ENCODE data around the gene SNRPA.

Gene SNRPA

DNA sequence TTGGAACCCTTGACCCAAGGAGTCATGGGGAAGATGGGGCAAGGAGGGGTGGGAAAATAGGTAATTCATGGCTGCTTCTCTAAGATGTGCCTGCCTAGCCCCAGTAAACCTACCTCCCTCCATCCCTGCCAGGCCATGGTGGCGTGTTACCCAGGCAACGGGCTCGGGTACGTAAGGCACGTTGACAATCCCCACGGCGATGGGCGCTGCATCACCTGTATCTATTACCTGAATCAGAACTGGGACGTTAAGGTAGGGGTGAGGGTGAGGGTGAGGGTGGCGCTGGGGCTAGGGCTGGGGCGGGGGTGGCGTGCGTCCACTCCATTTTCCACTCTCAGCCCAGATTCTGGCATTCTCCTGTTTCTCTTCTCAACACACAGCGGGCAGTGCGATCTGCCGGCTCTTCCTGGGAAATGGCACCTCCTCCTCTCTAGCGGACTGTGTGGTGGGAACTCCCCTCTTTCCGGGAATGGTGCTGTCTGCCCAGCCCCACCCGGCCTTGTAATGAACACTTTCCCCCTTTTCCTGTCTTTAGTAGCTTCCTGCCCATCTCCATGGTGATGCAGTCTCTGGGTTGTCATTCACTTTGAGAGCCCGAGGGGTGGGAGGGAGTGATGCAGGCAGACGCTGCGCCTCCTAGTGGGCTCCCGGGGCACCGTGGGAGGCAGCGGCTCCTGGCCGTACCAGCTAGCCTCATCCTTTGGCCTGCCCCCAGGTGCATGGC lies 55.6 kb downstream of the SNRPA start:
- TF ChIP-seq RAD21 (IDR thresholded peaks at IDR 0.05; ENCODE audit: low read depth): peak; percentile 17; the same call in 1 of the 2 replicates
- no peak for TF ChIP-seq TCF12 (IDR thresholded peaks at IDR 0.05; ENCODE audit: low read depth)

DNA sequence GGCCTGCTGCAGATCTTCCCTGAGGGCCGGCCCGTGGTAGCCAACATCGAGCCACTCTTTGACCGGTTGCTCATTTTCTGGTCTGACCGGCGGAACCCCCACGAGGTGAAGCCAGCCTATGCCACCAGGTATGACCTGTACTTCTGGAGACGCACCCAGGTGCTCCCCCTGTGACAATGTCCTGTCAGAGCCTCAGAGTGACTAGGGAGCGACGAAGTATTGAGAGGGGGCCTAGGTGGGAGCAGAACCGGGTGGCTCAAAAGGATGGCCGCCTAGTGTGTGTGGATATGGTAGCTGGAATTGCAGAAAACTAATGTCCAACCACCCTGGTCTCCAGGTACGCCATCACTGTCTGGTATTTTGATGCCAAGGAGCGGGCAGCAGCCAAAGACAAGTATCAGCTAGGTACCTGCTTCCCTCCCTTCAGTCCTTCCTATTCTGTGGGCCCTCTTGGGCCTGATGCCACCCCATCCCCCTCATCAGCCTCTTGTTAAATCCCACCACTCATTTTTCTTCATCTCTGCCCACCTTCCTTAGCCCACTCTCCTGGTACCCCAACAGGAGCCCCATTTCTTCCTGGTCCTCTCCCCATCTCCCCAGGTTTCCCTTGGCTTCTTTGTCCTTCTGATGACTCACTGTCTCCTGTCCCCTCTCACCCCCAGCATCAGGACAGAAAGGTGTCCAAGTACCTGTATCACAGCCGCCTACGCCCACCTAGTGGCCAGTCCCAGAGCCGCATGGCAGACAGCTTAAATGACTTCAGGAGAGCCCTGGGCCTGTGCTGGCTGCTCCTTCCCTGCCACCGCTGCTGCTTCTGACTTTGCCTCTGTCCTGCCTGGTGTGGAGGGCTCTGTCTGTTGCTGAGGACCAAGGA lies 56.4 kb downstream of the SNRPA start:
- TF ChIP-seq RAD21 (IDR thresholded peaks at IDR 0.05; ENCODE audit: low read depth) (peak; percentile 35; the same call in 1 of the 2 replicates), YY1 (IDR thresholded peaks at IDR 0.05; ENCODE audit: low read depth) (no peak), TEAD4 (IDR thresholded peaks at IDR 0.05) (no peak), EGR1 (IDR thresholded peaks at IDR 0.05) (no peak)
- TF ChIP-seq, protein P1, sequence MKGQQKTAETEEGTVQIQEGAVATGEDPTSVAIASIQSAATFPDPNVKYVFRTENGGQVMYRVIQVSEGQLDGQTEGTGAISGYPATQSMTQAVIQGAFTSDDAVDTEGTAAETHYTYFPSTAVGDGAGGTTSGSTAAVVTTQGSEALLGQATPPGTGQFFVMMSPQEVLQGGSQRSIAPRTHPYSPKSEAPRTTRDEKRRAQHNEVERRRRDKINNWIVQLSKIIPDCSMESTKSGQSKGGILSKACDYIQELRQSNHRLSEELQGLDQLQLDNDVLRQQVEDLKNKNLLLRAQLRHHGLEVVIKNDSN (IDR thresholded peaks at IDR 0.05): no peak
- TF ChIP-seq, protein P2, sequence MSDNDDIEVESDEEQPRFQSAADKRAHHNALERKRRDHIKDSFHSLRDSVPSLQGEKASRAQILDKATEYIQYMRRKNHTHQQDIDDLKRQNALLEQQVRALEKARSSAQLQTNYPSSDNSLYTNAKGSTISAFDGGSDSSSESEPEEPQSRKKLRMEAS (IDR thresholded peaks at IDR 0.05): no peak

DNA sequence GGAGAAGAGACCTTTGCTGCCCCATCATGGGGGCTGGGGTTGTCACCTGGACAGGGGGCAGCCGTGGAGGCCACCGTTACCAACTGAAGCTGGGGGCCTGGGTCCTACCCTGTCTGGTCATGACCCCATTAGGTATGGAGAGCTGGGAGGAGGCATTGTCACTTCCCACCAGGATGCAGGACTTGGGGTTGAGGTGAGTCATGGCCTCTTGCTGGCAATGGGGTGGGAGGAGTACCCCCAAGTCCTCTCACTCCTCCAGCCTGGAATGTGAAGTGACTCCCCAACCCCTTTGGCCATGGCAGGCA lies 57.0 kb downstream of the SNRPA start:
- TF ChIP-seq CREB1 (IDR thresholded peaks at IDR 0.05; ENCODE audit: low read depth): no peak
- TF ChIP-seq ZBTB7A (IDR thresholded peaks at IDR 0.05; ENCODE audit: low read depth): no peak
- no peak for TF ChIP-seq NFIC (IDR thresholded peaks at IDR 0.05)
- TF ChIP-seq, protein P3, sequence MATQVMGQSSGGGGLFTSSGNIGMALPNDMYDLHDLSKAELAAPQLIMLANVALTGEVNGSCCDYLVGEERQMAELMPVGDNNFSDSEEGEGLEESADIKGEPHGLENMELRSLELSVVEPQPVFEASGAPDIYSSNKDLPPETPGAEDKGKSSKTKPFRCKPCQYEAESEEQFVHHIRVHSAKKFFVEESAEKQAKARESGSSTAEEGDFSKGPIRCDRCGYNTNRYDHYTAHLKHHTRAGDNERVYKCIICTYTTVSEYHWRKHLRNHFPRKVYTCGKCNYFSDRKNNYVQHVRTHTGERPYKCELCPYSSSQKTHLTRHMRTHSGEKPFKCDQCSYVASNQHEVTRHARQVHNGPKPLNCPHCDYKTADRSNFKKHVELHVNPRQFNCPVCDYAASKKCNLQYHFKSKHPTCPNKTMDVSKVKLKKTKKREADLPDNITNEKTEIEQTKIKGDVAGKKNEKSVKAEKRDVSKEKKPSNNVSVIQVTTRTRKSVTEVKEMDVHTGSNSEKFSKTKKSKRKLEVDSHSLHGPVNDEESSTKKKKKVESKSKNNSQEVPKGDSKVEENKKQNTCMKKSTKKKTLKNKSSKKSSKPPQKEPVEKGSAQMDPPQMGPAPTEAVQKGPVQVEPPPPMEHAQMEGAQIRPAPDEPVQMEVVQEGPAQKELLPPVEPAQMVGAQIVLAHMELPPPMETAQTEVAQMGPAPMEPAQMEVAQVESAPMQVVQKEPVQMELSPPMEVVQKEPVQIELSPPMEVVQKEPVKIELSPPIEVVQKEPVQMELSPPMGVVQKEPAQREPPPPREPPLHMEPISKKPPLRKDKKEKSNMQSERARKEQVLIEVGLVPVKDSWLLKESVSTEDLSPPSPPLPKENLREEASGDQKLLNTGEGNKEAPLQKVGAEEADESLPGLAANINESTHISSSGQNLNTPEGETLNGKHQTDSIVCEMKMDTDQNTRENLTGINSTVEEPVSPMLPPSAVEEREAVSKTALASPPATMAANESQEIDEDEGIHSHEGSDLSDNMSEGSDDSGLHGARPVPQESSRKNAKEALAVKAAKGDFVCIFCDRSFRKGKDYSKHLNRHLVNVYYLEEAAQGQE (IDR thresholded peaks at IDR 0.05; ENCODE audit: low read depth): no peak
- TF ChIP-seq EP300 (IDR thresholded peaks at IDR 0.05; ENCODE audit: borderline replicate concordance): no peak
- no peak for TF ChIP-seq TEAD4 (IDR thresholded peaks at IDR 0.05)
- TF ChIP-seq, protein P1 (IDR thresholded peaks at IDR 0.05): no peak
- no peak for TF ChIP-seq TCF12 (IDR thresholded peaks at IDR 0.05; ENCODE audit: low read depth)
- TF ChIP-seq, protein P2 (IDR thresholded peaks at IDR 0.05): no peak
- TF ChIP-seq EGR1 (IDR thresholded peaks at IDR 0.05): no peak
- TF ChIP-seq TAF1 (IDR thresholded peaks at IDR 0.05; ENCODE audit: low read depth): no peak
- TF ChIP-seq YY1 (IDR thresholded peaks at IDR 0.05; ENCODE audit: low read depth): no peak
- TF ChIP-seq FOXM1 (IDR thresholded peaks at IDR 0.05; ENCODE audit: borderline replicate concordance, low read depth): no peak

DNA sequence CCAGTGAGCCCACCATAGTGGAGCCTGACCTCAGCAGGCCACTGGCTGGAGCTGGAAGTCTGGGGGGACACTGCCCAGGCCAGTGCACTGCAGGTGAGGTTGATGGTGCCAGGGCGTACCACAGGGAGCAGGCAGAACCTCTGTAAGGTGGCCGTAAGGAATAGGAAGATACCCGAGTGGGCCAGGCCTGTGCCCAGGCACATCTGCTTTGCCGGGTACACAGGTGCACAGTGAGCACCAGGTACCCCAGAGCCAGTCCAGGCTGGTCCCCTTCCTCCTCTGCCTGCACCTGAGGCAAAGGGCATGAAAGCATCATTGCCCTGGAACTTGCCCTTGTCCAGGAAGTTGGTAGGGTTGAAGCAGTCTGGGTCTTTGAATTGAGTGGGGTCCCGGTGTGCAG lies 57.5 kb downstream of the SNRPA start:
- TF ChIP-seq YY1 (IDR thresholded peaks at IDR 0.05; ENCODE audit: low read depth): no peak
- TF ChIP-seq, protein P1 (IDR thresholded peaks at IDR 0.05): no peak
- no peak for TF ChIP-seq ZBTB7A (IDR thresholded peaks at IDR 0.05; ENCODE audit: low read depth)
- TF ChIP-seq FOXM1 (IDR thresholded peaks at IDR 0.05; ENCODE audit: borderline replicate concordance, low read depth): no peak
- no peak for TF ChIP-seq EP300 (IDR thresholded peaks at IDR 0.05; ENCODE audit: borderline replicate concordance)
- TF ChIP-seq TEAD4 (IDR thresholded peaks at IDR 0.05): no peak
- TF ChIP-seq TAF1 (IDR thresholded peaks at IDR 0.05; ENCODE audit: low read depth): no peak
- TF ChIP-seq EGR1 (IDR thresholded peaks at IDR 0.05): no peak
- TF ChIP-seq TCF12 (IDR thresholded peaks at IDR 0.05; ENCODE audit: low read depth): no peak
- no peak for TF ChIP-seq CREB1 (IDR thresholded peaks at IDR 0.05; ENCODE audit: low read depth)

DNA sequence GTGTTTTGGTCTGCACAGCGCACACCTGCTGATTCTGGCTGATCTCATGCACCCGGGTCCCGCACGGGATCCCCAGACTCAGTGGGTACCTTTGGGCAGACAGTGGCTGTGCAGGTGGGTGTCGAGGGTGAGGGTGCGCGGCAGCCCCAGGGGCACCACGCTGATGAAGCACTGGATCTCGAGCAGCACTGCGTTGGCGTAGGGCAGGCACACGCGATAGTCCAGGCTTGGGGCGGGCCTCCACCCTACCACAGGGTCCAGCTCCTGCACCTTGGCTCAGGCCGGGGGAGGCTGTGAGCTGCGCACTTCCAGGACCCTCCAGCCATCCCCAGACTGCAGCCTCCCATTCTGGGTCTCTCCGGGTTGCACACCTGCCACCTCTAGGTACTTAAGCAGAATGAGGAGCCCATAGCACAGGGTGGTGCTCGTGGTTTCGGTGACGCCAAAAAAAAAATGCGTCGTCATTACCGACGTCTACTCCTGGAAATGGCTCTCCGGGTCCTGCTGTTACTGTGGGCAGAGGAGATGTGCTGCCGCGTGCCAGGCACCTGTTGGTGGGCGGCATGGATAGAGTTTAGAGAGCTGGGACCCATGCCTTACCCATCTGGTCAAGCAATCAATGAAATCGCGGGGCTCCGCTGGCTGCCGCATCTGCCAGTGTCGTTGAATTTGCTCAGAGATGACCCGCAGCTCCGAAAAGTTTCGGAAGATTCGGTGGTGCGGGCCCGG lies 58.5 kb downstream of the SNRPA start:
- no peak for TF ChIP-seq CEBPB (IDR thresholded peaks at IDR 0.05)
- no peak for TF ChIP-seq TAF1 (IDR thresholded peaks at IDR 0.05; ENCODE audit: low read depth)
- TF ChIP-seq CREB1 (IDR thresholded peaks at IDR 0.05; ENCODE audit: low read depth): no peak
- TF ChIP-seq NFIC (IDR thresholded peaks at IDR 0.05): no peak
- TF ChIP-seq, protein P1 (IDR thresholded peaks at IDR 0.05): no peak

DNA sequence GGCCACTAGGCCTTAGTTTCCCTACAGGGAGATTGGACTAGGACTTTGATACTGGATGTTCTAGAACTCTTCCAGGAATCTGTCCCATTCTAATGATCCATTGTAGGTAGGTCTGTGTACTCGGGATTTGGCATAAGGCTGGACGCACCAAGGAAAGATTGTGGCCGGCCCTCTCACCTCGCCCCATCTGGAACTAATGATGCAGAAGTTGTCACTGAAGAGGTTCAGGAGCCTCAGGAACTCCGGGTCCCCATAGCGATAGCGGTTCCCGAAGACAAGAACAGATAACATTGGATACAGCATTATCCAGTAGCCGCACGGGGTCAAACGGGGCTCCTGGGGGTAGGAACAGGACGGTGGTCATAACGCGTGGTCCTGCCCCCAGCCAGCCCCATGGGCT lies 59.2 kb downstream of the SNRPA start:
- no peak for TF ChIP-seq CEBPB (IDR thresholded peaks at IDR 0.05)
- no peak for TF ChIP-seq TEAD4 (IDR thresholded peaks at IDR 0.05)
- TF ChIP-seq NFIC (IDR thresholded peaks at IDR 0.05): no peak
- TF ChIP-seq, protein P3 (IDR thresholded peaks at IDR 0.05; ENCODE audit: low read depth): no peak
- no peak for TF ChIP-seq TAF1 (IDR thresholded peaks at IDR 0.05; ENCODE audit: low read depth)
- TF ChIP-seq ZBTB7A (IDR thresholded peaks at IDR 0.05; ENCODE audit: low read depth): no peak
- no peak for TF ChIP-seq FOXM1 (IDR thresholded peaks at IDR 0.05; ENCODE audit: borderline replicate concordance, low read depth)
- no peak for TF ChIP-seq EGR1 (IDR thresholded peaks at IDR 0.05)
- no peak for TF ChIP-seq EP300 (IDR thresholded peaks at IDR 0.05; ENCODE audit: borderline replicate concordance)
- no peak for TF ChIP-seq TCF12 (IDR thresholded peaks at IDR 0.05; ENCODE audit: low read depth)
- no peak for TF ChIP-seq YY1 (IDR thresholded peaks at IDR 0.05; ENCODE audit: low read depth)
- TF ChIP-seq, protein P2 (IDR thresholded peaks at IDR 0.05): no peak

All from Ishikawa (cell line).